ENCODE measurements around the gene SEMA3B.
A peak's percentile ranks its signal among the peaks of the same experiment; 100 is the strongest.
"Not testable (repeated sequence)": the region's sequence is repeated elsewhere in the genome, so short reads cannot be mapped to it uniquely, and the experiment has no call there.

SEMA3B gene

GRCh38 chr3:50268703-50269451 lies at the start of gene SEMA3B:
Gene SEMA3B (plus strand): TSS chr3:50269147. CDS start chr3:50269241, 94 bp downstream.
- DNase-seq = no peak

GRCh38 chr3:50219285-50219684 lies 49.7 kb upstream of the SEMA3B start:
- no peak for DNase-seq

- DNase-seq = no peak
Observed at GRCh38 chr3:50220109-50220508, 48.8 kb upstream of the SEMA3B start.

DNA sequence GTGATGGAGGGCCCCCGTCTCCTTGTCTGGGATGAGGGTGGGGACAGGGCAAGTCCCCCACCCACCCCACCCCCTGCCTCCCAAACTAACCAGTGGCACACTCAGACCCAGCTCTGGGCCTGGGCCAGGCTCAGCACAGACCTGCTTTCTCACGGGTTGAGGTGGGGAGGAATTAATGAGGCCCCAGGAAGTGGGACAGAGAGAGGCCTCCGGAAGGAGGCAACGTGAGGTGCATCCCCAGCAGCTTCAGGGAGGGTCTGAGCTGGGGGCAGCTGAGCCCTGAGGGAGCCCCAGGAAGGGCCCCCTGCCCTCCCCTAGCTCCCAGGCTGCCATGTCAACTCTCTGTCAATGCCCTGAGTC lies 47.9 kb upstream of the SEMA3B start:
- no peak for DNase-seq

GRCh38 chr3:50221411-50222168 lies 47.4 kb upstream of the SEMA3B start:
- peak; percentile 60 for DNase-seq

DNA sequence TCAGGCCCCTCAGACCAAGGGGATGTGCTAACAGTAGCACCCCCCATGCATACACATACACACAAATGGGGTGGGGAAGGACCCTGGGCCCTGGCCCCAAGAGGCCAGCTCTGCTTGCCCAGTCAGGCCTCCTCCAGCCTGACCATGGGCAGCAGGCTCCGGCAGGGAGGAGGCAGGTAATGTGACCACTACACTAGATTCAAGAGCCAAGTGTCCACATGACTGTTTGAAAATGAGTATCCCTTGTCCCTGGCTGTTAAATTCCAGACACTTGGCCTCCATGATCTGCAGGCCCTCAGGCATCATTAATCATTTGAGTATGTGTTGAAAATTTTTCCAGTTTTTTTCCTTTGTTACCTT lies 46.8 kb upstream of the SEMA3B start:
- no peak for DNase-seq

DNA sequence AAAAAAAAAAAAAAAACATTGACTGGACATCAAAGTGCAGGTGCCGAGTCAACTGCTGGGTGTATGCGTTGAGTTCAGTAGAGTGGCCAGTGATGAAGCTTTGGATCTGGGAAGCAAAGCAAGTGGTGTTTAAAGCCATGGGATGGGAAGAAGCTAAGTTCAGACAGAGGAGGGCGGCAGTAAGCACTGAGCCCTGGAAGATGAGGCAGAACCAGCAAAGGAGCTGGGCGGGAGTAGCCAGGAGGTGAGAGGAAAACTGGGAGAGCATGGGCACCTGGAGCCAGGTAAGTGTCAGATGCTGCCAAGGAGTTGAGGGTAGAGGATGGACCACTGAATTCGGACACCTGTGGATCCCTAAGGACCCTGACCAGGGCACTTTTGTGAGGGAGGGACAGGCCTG lies 44.3 kb upstream of the SEMA3B start:
- DNase-seq = no peak

- peak; percentile 58 for DNase-seq
Observed at GRCh38 chr3:50226888-50227389, 42.0 kb upstream of the SEMA3B start.

- DNase-seq = peak; percentile 95
Observed at GRCh38 chr3:50227390-50228183, 41.4 kb upstream of the SEMA3B start.

- not testable (repeated sequence) for DNase-seq
Observed at GRCh38 chr3:50228184-50228763, 40.7 kb upstream of the SEMA3B start.

GRCh38 chr3:50229490-50229889 lies 39.5 kb upstream of the SEMA3B start:
- DNase-seq = no peak

DNA sequence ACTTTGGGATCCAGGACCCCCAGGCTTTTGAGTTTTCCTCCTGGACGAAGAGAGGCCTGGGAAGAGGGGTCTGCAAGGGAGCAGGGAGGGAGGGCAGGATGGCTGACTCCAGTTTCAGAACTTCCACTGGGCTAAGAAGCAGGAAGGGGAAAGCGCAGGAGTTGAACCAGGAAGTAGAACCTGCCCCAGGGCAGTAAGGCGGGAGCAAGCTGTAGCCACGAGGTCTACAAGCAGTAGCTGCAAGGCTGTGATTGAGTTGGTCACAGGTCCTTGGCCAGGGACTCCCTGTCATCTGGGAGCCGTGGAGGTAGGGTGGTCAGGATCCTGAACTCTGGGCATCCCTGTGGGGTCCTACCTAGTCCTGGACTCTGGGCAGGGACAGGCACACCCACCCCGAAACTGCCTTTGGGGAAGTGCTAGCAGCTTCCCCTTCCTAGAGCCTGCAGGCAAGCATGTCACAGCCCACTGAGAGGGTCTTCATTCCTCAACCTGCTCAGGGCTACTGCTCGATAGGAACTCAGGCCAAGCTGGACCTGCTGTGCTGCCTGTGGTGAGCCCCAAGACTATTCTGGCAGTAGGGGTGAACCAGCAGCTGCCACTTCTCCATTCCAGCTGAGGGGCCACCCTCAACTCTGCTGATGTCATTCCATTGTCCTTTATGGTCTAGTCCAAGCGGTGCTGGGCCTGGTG lies 38.7 kb upstream of the SEMA3B start:
- DNase-seq = peak; percentile 52

- no peak for DNase-seq
Observed at GRCh38 chr3:50230794-50231125, 38.2 kb upstream of the SEMA3B start.

DNA sequence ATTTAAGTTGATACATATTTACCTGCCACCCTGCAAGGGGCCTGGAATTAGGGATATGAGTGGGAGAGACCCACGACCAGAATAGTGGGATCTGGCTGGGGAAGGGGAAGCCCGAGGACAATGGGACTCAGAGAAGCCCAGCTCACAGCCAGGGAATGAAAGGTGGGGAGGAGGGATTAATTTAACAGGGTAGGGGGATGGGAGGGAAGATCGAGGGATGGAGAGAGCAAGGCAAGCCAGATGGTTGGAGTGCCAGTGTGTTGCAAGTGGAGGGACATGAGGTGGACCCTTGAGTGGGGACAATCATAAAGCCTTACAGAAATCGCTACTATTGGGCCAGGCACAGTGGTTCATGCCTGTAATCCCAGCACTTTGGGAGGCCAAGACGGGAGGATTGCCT lies 37.4 kb upstream of the SEMA3B start:
- no peak for DNase-seq

DNA sequence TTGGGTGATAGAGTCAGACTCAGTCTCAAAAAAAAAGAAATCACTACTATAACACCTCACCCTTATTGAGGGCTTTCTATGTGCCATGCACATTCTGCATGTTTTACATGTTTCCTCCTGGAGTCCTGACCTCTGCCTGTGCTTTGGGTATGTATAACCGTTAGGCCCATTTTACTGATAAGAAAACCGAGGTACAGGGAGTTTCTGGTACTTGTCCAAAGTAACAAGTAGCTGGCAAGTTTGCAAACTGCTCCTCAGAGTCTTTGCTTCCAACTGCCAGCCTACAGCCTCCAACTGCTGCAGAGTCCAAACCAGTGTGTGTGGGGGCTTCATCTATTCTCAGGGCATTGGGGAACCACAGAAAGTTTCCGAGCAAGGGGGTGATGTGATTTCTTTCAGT lies 36.6 kb upstream of the SEMA3B start:
- no peak for DNase-seq

GRCh38 chr3:50233176-50233575 lies 35.8 kb upstream of the SEMA3B start:
- DNase-seq = no peak

DNA sequence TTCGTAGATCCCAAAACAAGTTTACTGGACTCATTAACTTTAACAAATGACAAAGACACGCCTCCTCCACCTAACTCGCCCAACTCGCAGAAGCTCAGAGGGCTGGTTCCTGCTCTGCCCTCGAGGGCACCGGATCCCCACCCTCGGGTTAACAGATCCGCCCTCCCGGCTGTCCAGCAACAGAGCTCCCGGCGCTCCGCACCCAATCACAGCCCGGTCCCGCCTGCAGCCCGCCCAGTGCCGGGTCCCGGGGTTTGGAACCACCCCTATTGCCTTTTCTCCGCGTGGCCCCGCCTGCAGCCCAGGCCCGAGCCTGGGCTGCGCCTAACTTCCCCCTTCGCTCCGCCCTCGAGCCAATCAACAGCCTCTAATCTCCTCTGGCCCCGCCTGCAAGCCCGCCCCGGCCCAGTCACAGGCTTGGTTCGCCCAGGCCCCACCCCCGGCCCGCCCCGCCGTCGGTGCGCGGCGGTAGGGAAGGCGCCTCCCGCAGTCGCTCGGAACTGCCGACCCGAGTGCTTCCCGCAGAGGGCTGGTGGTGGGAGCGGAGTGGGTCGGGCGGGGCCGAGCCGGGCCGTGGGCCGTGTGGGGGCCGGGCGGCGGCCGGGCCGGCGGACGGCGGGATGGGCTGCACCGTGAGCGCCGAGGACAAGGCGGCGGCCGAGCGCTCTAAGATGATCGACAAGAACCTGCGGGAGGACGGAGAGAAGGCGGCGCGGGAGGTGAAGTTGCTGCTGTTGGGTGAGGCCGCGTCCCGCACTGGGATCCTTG lies 33.0 kb upstream of the SEMA3B start, which contains the start of gene GNAI2:
TSS of gene GNAI2 (plus strand) at position 489 of the 768 bp plus-strand sequence. CDS start at position 621, 132 bp downstream.
- DNase-seq = peak; percentile 99

GRCh38 chr3:50236484-50237132 lies 32.3 kb upstream of the SEMA3B start:
- DNase-seq = no peak

- peak; percentile 54 for DNase-seq
Observed at GRCh38 chr3:50237133-50237651, 31.8 kb upstream of the SEMA3B start.

- peak; percentile 94 for DNase-seq
Observed at GRCh38 chr3:50237754-50238548, 31.0 kb upstream of the SEMA3B start.

All from suppressor macrophage treated with lipopolysaccharide for 4 hours (primary cell).